ENCODE measurements around the gene C7orf33.
"Not testable (repeated sequence)": the region's sequence is repeated elsewhere in the genome, so short reads cannot be mapped to it uniquely, and the experiment has no call there.

Gene C7orf33, protein sequence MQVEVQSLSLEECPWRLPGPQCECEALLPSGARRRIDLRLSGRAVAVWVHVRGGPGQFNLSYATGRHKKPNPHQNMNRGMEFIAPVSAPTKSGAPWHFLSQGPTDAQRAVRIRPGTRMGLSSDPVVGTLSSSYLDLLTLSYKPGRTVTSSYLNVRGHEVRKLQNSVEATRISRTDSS

GRCh38 chr7:148590471-148590870, at the start of gene C7orf33:
C7orf33 (plus strand) TSS chr7:148590766; CDS start chr7:148590926, 160 bp downstream.
- no peak for DNase-seq (ENCODE audit: insufficient read length, low spot score)
- no peak for FAIRE-seq

- no peak for DNase-seq (ENCODE audit: insufficient read length, low spot score)
- FAIRE-seq: no peak
Observed at GRCh38 chr7:148541891-148542504, 48.6 kb upstream of the C7orf33 start.

DNA sequence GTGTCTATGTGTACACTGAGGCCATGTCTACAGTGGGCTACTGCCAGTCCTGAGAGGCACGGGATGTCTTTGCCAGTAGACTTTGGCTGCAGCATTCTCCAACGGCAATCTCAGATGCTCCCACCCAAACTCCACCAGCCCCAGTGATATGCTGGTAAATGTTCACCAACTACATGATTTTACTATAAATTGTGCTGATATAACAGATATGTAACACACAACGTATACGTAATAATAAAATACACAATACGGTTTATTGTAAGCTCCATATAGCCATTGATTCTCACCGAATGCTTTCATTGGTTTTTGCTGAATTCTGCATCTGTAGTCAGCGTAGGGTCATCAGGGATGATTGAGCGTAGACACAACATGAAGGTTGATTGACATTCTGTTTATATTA, 47.3 kb upstream of the C7orf33 start:
- FAIRE-seq (no peak), DNase-seq (ENCODE audit: insufficient read length, low spot score) (no peak)

DNA sequence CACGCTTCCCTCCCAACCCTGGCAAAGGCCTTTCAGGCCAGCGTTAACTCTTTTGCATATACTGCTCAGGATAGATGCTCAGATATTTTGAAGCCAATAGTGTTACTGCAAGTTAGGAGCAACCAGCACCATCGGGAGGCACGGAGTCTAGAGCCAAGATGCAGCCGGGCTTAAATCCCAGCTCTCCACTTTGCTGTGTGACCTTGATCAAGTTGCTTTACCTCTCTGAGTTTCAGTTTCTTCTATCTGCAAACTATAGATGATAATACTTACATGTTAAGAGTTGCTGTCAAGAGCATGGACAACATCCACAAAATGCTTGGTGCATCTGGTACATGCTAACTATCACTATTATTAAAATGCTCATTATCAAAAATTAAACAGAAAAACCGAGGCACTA, 45.4 kb upstream of the C7orf33 start:
- no peak for FAIRE-seq

DNA sequence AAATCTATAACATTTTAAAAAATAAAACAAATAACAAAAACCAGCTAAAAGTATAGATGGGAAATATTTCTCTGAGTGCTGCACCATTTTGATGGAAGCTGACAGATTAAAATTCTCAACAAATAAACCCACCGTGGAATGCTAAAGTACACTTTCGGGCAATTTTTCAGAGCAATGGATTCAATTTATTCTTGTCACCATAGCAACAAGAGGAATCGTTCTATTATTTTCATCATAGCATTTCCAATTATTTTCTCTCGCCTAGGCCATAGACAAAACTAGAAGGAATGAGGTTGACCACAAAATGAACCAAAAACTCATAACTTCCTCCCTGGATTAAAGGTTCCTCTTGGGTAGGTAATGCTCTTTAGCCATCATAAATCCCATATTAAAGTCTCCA, 44.6 kb upstream of the C7orf33 start:
- DNase-seq (ENCODE audit: insufficient read length, low spot score): no peak
- no peak for FAIRE-seq

More for the DNA sequence above, 45.4 kb upstream of the C7orf33 start:
- no peak for DNase-seq (ENCODE audit: insufficient read length, low spot score)

DNA sequence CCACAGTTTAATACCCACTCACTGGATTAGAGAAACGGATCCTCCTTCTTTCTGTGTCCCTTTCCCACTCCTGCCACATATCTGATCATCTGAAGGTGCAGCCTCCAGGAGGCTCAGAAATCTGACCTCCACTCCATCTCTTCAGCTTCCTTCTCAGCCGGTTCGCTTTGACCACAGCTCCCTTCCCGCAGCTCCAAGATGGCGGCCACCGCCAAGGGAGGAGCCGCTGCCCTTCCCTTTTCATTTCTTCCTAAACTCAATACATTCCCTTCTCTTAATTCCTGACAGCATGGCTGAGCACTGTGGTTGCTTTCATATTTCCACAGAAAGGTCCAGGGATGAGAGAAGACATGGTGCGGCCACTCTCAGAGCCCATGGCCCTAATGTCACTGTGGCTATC, 43.7 kb upstream of the C7orf33 start:
- no peak for DNase-seq (ENCODE audit: insufficient read length, low spot score)

GRCh38 chr7:148547951-148548350, 42.6 kb upstream of the C7orf33 start:
- FAIRE-seq: no peak

More for the DNA sequence above, 43.7 kb upstream of the C7orf33 start:
- no peak for FAIRE-seq

DNA sequence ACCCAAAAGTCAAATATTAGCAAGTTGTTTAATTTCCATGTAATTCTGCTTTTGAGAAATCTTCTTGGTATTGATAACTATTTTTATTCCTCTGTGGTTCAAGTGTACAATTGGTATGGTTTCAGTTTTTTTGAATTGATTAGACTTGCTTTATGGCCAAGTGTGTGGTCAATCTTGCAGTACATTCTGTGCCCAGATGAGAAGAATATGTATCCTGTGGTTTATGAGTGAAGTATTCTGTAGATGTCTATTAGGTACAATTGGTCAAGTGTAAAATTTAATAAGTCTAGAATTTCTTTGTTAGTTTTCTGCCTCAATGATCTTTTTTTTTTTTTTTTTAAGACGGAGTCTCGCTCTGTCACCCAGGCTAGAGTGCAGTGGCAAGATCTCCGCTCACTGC, 36.6 kb upstream of the C7orf33 start:
- FAIRE-seq: no peak

More at GRCh38 chr7:148547951-148548350, 42.6 kb upstream of the C7orf33 start:
- no peak for DNase-seq (ENCODE audit: insufficient read length, low spot score)

GRCh38 chr7:148556892-148557291, 33.7 kb upstream of the C7orf33 start:
- FAIRE-seq (no peak), DNase-seq (ENCODE audit: insufficient read length, low spot score) (no peak)

More for the DNA sequence above, 36.6 kb upstream of the C7orf33 start:
- DNase-seq (ENCODE audit: insufficient read length, low spot score): no peak

GRCh38 chr7:148558914-148559313, 31.7 kb upstream of the C7orf33 start:
- FAIRE-seq (no peak), DNase-seq (ENCODE audit: insufficient read length, low spot score) (no peak)

- no peak for DNase-seq (ENCODE audit: insufficient read length, low spot score)
- FAIRE-seq: no peak
Observed at GRCh38 chr7:148561099-148561498, 29.5 kb upstream of the C7orf33 start.

DNA sequence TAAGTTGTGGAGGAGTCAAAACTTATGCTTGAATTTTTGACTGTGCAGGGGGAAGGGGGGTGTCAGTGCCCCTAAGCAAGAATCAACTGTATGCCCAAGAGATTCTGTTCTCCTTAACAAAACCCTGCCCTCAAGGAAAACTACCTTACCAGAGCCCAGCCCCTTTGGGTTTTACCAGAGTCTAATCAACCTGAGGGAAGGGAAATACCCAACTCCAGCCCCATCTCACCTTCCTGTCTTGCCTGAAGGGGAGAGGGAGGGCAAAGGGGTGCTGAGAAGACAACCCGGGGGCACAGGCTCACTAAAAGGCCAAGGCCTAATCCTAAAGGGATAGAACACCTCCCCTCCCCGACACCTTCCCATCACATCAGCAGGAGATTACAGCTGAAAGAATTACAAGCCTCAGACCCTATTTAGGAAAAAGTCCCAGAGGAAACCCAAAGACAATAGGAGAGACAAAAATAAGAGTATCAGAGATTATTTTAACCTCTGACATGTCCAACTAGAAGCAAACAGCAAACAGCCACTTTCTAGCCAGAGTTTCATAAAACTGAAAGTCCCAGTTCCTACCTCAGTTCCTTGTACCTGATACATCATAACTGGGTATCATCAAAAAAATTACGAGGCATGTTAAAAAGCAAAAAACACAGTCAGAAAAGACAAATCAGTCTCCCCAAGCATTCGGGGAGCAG, 26.8 kb upstream of the C7orf33 start:
- FAIRE-seq: peak; percentile 68

GRCh38 chr7:148564275-148564951, 26.2 kb upstream of the C7orf33 start:
- FAIRE-seq: peak; percentile 84
- DNase-seq (ENCODE audit: insufficient read length, low spot score): not testable (repeated sequence)

More for the DNA sequence above, 26.8 kb upstream of the C7orf33 start:
- DNase-seq (ENCODE audit: insufficient read length, low spot score): no peak

- no peak for FAIRE-seq
- no peak for DNase-seq (ENCODE audit: insufficient read length, low spot score)
Observed at GRCh38 chr7:148566736-148567135, 23.8 kb upstream of the C7orf33 start.

DNA sequence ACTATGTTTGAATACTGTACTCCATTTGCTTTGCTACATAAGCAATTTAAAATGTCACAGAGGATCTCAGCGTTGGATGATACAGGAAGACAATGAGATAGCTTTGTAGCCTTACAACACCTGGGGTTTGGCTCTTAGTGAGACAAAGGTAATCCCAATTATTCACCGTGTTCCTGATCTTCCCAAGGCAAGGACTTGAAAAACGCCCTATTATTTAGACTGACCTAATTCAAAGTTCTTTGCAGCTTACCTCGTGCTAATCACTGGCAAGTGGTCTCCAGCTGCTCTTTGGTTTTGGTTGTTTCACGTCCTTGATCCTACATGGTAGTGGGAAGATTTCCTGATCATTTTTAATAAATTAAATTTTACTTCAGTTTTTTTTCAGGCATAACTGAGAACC, 23.0 kb upstream of the C7orf33 start:
- DNase-seq (ENCODE audit: insufficient read length, low spot score): no peak
- no peak for FAIRE-seq

DNA sequence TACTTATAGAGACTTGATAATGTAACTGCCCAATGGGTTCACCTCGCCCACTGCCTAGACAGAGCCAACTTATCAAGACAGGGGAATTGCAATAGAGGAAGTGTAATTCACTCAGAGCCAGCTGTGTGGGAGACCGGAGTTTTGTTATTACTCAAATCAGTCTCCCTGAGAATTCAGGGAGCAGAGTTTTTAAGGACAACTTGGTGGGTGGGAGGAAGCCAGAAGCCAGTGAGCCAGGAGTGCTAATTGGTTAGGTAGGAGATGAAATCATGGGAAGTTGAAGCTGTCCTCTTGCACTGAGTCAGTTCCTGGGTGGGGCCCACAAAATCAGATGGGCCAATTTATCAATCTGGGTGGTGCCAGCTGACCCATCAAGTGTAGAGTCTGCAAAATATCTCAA, 20.1 kb upstream of the C7orf33 start:
- FAIRE-seq (no peak), DNase-seq (ENCODE audit: insufficient read length, low spot score) (no peak)

DNA sequence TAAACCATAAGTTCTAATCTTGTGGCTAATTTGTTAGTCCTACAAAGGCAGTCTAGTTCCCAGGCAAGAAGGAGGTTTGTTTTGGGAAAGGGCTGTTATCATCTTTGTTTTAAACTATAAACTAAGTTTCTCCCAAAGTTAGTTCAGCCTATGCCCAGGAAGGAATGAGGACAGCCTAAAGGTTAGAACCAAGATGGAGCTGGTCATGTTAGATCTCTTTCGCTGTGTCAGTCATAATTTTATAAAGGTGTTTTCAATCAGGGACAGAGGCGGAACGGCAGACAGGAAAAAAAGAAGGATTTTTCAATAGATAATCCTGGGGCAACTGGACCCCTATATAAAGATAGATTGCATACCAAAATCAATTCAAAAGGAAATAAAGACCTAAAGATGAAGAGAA, 19.6 kb upstream of the C7orf33 start:
- FAIRE-seq; DNase-seq (ENCODE audit: insufficient read length, low spot score): not testable (repeated sequence)

- no peak for FAIRE-seq
- no peak for DNase-seq (ENCODE audit: insufficient read length, low spot score)
Observed at GRCh38 chr7:148571381-148571780, 19.2 kb upstream of the C7orf33 start.

- DNase-seq (ENCODE audit: insufficient read length, low spot score): no peak
- FAIRE-seq: no peak
Observed at GRCh38 chr7:148572067-148572522, 18.5 kb upstream of the C7orf33 start.

DNA sequence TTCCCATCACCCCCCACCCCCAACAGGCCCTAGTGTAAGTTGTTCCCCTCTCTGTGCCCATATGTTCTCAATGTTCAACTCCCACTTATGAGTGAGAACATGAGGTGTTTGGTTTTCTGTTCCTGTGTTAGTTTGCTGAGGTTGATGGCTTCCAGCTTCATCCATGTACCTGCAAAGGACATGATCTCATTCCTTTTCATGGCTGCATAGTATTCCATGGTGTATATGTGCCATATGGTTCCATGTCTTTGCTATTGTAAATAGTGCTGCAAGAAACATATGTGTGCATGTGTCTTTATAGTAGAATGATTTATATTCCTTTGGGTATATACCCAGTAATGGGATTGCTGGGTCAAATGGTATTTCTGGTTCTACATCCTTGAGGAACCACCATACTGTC, 17.0 kb upstream of the C7orf33 start:
- DNase-seq (ENCODE audit: insufficient read length, low spot score); FAIRE-seq: not testable (repeated sequence)
